Epithelial cell of esophagus (primary cell): ENCODE measurements around the gene ICA1L.

Experiments
- DNase-seq: peaks from one replicate; pipeline ENCODE4 v3.0.0; 2010; ENCODE audit warnings: low read depth
- H3K4me3 ChIP-seq: 2 replicates; pipeline ENCODE4 v1.5.1; 2011; ENCODE audit warnings: mild to moderate bottlenecking, low read length, control low read depth
- TF ChIP-seq, protein P1 (sequence below): IDR thresholded peaks from 2 replicates; pipeline ENCODE4 v1.5.1; 2011; ENCODE audit warnings: low read depth, mild to moderate bottlenecking, low read length, control low read depth, inconsistent platforms; ENCODE audit not compliant: insufficient read depth; ENCODE audit errors: missing control alignments

ICA1L gene

DNA sequence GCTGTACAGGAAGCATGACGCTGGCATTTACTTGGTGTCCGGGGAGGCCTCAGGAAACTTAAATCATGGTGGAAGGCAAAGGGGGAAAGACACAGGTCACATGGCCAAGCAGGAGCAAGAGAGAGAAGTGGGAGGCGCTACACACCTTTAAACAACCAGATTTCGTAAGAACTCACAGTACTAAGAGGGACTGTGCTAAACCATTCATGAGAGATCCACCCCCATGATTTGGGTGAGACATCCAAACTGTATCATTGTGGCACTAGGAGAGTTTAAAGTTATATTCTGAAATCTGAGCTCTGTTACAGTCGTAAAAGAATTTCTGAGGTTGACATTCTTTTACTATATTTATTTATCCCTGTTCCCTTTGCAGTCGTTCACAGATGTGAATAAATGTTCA, 116.6 kb downstream of the ICA1L start:
- no peak overlapping the region for H3K4me3 ChIP-seq
- no peak for DNase-seq
- TF ChIP-seq, protein P1, sequence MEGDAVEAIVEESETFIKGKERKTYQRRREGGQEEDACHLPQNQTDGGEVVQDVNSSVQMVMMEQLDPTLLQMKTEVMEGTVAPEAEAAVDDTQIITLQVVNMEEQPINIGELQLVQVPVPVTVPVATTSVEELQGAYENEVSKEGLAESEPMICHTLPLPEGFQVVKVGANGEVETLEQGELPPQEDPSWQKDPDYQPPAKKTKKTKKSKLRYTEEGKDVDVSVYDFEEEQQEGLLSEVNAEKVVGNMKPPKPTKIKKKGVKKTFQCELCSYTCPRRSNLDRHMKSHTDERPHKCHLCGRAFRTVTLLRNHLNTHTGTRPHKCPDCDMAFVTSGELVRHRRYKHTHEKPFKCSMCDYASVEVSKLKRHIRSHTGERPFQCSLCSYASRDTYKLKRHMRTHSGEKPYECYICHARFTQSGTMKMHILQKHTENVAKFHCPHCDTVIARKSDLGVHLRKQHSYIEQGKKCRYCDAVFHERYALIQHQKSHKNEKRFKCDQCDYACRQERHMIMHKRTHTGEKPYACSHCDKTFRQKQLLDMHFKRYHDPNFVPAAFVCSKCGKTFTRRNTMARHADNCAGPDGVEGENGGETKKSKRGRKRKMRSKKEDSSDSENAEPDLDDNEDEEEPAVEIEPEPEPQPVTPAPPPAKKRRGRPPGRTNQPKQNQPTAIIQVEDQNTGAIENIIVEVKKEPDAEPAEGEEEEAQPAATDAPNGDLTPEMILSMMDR: no peak

- DNase-seq: no peak
- TF ChIP-seq, protein P1: no peak
- no peak overlapping the region for H3K4me3 ChIP-seq
Measured at GRCh38 chr2:202752071-202752470, 119.5 kb downstream of the ICA1L start.

GRCh38 chr2:202750763-202751427, 120.7 kb downstream of the ICA1L start:
- no peak overlapping the region for H3K4me3 ChIP-seq
- TF ChIP-seq, protein P1: no peak
- no peak for DNase-seq

GRCh38 chr2:202749477-202749876, 122.1 kb downstream of the ICA1L start:
- DNase-seq: no peak
- TF ChIP-seq, protein P1: no peak
- no peak overlapping the region for H3K4me3 ChIP-seq

DNA sequence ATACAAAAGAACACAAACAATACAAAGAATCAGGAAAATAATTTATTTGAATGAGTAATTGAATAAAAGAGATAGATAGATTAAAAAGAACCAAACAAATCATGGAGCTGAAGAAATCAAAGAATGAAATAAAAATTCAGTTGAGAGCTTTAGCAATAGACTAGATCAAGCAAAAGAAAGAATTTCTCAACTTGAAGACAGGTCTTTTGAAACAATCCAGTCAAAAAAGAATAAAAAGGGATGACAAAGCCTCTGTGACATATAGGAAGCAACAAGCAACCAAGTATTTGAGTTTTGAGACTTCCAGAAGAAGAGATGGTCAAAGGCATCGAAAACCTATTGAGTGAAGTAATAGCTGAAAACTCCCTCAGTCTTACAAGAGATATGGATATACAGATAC, 128.0 kb downstream of the ICA1L start:
- DNase-seq: no peak
- no peak overlapping the region for H3K4me3 ChIP-seq
- TF ChIP-seq, protein P1: no peak

GRCh38 chr2:202736826-202737225, 134.7 kb downstream of the ICA1L start:
- TF ChIP-seq, protein P1: no peak

DNA sequence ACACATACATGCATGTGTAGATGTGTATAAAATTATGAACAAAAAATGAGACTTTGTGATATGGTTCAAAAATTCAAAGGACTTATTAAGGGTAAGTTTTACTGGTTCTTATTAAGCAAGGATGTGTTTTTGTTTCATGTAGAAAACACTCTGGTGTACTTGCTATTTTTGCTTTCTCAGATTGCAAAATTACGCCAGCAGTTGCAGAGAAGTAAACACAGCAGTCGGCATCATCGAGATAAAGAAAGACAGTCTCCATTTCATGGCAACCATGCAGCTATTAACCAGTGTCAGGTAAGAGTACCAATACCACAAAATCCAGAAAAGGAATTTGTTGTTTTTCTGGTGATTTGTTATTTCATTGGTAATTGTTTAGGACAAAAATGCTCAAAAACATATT, 145.5 kb downstream of the ICA1L start:
- TF ChIP-seq, protein P1: no peak
- no peak overlapping the region for H3K4me3 ChIP-seq
- no peak for DNase-seq

More at GRCh38 chr2:202736826-202737225, 134.7 kb downstream of the ICA1L start:
- no peak for DNase-seq
- H3K4me3 ChIP-seq: no peak overlapping the region
